ENCODE results near the gene LTA4H. TPM values are rescaled to one million over a fixed set of nuclear protein-coding genes. Genes with fewer than 3 reads are reported as not detected.

Gene LTA4H
- total RNA-seq, 4 donors from 2014 or later: 65.3 to 110 (median 67.6) TPM

Other genes with a start within 250 kb of the LTA4H start
- gene NTN4, start 244.8 kb downstream of the LTA4H start, total RNA-seq: 100 to 1,000 TPM in 1 of 4 donors, 10 to 100 TPM in 3; 33.5 to 103 (median 51.5) TPM
- gene SNRPF, start 176.6 kb downstream of the LTA4H start, total RNA-seq: 1 to 10 TPM; 4.3 to 7.1 (median 4.6) TPM
- not detected for gene CCDC38, start 93.0 kb downstream of the LTA4H start, total RNA-seq
- 1 to 10 TPM in 2 of 4 donors, under 1 TPM in 1, not detected in 1; 0.40 to 1.8 (median 1.0) TPM for gene AMDHD1, start 92.3 kb downstream of the LTA4H start, total RNA-seq
- gene HAL, start 39.2 kb downstream of the LTA4H start, total RNA-seq: 1 to 10 TPM in 1 of 4 donors, under 1 TPM in 2, not detected in 1; 0.10 to 4.0 (median 0.46) TPM
- 10 to 100 TPM; 10.1 to 25.3 (median 23.4) TPM for gene ELK3, start 158.8 kb upstream of the LTA4H start, total RNA-seq

All from gastroesophageal sphincter (tissue), 4 donors.